DOHH2 (cell line): Measurements from ENCODE around the gene CA12.

ENCODE experiments used
- H3F3A ChIP-seq: fragments of 200-600 bp; sonication (generic), shearing (Covaris generic); 2 replicates; pipeline ENCODE4 v1.6.0; 2016; ENCODE audit warnings: antibody characterized with exemption, mild to moderate bottlenecking; ENCODE audit not compliant: control insufficient read depth, insufficient read depth
- H3K27ac ChIP-seq: fragments of 200-600 bp; sonication (generic); 2 replicates; pipeline ENCODE4 v1.5.1; 2014; ENCODE audit warnings: low read depth, mild to moderate bottlenecking, low read length, moderate library complexity
- H3K27me3 ChIP-seq: fragments of 200-600 bp; sonication (generic); 2 replicates; pipeline ENCODE4 v1.6.1; 2014; ENCODE audit warnings: mild to moderate bottlenecking, low read length, mixed read lengths; ENCODE audit not compliant: control insufficient read depth
- H3K36me3 ChIP-seq: fragments of 200-600 bp; sonication (generic); 2 replicates; pipeline ENCODE4 v1.6.1; 2014; ENCODE audit warnings: mild to moderate bottlenecking, low read length, moderate library complexity, mixed read lengths; ENCODE audit not compliant: control insufficient read depth
- H3K4me1 ChIP-seq: fragments of 200-600 bp; sonication (generic); 2 replicates; pipeline ENCODE4 v1.6.1; 2014; ENCODE audit warnings: mild to moderate bottlenecking, low read length, mixed read lengths; ENCODE audit not compliant: control insufficient read depth
- H3K4me2 ChIP-seq: fragments of 200-600 bp; sonication (generic); 2 replicates; pipeline ENCODE4 v1.6.0; 2014; ENCODE audit warnings: mild to moderate bottlenecking, low read length, moderate library complexity
- H3K4me3 ChIP-seq: fragments of 200-600 bp; sonication (generic); 2 replicates; pipeline ENCODE4 v1.5.1; 2014; ENCODE audit warnings: mild to moderate bottlenecking, low read length, mixed read lengths
- H3K79me2 ChIP-seq: fragments of 200-600 bp; sonication (generic); 2 replicates; pipeline ENCODE4 v1.6.1; 2014; ENCODE audit warnings: mild to moderate bottlenecking, low read length, mixed read lengths; ENCODE audit not compliant: control insufficient read depth
- H3K9me2 ChIP-seq: fragments of 200-600 bp; sonication (generic); replicated peaks from 2 replicates; pipeline ENCODE4 v1.6.1; 2014; ENCODE audit warnings: mild to moderate bottlenecking, low read length, mixed read lengths; ENCODE audit not compliant: control insufficient read depth
- H3K9me3 ChIP-seq: fragments of 200-600 bp; sonication (generic); 2 replicates; pipeline ENCODE4 v1.6.1; 2014; ENCODE audit warnings: antibody characterized with exemption, low read length, mixed read lengths; ENCODE audit not compliant: control insufficient read depth, insufficient read depth
- H4K20me1 ChIP-seq: fragments of 200-600 bp; sonication (generic); 2 replicates; pipeline ENCODE4 v1.6.0; 2014; ENCODE audit warnings: low read depth, mild to moderate bottlenecking, antibody characterized with exemption, low read length, moderate library complexity; ENCODE audit not compliant: control insufficient read depth, insufficient read depth
- EZH2phosphoT487 ChIP-seq: fragments of 200-600 bp; sonication (generic); IDR thresholded peaks from 2 replicates; pipeline ENCODE4 v1.6.1; 2017; ENCODE audit warnings: borderline replicate concordance, mild to moderate bottlenecking, antibody characterized with exemption, low read length, moderate library complexity, mixed read lengths
- TF ChIP-seq, protein P1 (sequence below): fragments of 200-600 bp; sonication (generic); IDR thresholded peaks from one replicate; pipeline ENCODE4 v1.5.1; 2014; ENCODE audit warnings: antibody characterized with exemption, mild to moderate bottlenecking, low read depth, low read length; ENCODE audit not compliant: poor library complexity, severe bottlenecking

Gene CA12

DNA sequence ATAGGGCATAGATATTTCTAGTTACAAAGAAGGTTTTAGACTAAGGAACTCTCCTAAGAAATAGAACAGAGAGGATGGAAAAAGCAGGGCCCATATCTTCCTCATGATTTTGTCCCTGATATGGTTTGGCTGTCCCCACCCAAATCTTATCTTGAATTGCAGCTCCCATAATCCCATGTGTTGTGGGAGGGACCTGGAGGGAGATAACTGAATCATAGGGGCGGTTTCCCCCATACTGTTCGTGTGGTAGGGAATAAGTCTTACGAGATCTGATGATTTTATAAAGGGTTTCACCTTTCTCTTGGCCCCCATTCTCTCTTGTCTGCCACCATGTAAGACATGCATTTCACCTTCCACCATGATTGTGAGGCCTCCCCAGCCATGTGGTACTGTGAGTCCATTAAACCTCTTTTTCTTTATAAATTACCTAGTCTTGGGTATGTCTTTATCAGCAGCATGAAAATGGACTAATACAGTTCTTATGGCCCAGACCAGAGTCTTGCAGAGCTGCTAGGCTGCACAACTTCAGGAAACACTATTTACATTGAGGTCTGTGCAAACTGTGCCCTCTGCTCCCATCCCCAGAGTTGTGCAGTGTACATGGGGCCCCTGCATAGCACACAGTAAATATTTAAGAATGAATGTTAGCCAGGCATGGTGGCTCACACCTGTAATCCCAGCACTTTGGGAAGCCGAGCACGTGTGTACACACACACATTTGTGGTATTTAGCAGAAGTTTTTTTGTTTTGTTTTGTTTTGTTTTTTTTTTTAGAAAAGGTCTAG, 20.3 kb upstream of the CA12 start:
- TF ChIP-seq, protein P1, sequence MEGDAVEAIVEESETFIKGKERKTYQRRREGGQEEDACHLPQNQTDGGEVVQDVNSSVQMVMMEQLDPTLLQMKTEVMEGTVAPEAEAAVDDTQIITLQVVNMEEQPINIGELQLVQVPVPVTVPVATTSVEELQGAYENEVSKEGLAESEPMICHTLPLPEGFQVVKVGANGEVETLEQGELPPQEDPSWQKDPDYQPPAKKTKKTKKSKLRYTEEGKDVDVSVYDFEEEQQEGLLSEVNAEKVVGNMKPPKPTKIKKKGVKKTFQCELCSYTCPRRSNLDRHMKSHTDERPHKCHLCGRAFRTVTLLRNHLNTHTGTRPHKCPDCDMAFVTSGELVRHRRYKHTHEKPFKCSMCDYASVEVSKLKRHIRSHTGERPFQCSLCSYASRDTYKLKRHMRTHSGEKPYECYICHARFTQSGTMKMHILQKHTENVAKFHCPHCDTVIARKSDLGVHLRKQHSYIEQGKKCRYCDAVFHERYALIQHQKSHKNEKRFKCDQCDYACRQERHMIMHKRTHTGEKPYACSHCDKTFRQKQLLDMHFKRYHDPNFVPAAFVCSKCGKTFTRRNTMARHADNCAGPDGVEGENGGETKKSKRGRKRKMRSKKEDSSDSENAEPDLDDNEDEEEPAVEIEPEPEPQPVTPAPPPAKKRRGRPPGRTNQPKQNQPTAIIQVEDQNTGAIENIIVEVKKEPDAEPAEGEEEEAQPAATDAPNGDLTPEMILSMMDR: no peak
- no peak for TF ChIP-seq EZH2phosphoT487
- Histone ChIP-seq H3K4me2 (no peak overlapping the region), H3K36me3 (no peaks in the 10 kb centered on the region), H3K4me1 (no peaks in the 10 kb centered on the region), H3F3A (no peaks in the 10 kb centered on the region), H3K9me3 (no peaks in the 10 kb centered on the region), H3K4me3 (no peak overlapping the region), H4K20me1 (no peaks in the 10 kb centered on the region), H3K79me2 (no peaks in the 10 kb centered on the region), H3K27me3 (peaks cover 18% of the 10 kb centered on the region), H3K27ac (no peak overlapping the region), H3K9me2 (no peaks in the 10 kb centered on the region)

- Histone ChIP-seq H3K27ac (no peak overlapping the region), H3K4me1 (no peaks in the 10 kb centered on the region), H3K9me3 (no peaks in the 10 kb centered on the region), H3K9me2 (no peaks in the 10 kb centered on the region), H4K20me1 (no peaks in the 10 kb centered on the region), H3K27me3 (peaks cover 26% of the 10 kb centered on the region), H3K4me3 (no peak overlapping the region), H3K36me3 (no peaks in the 10 kb centered on the region), H3F3A (no peaks in the 10 kb centered on the region), H3K79me2 (no peaks in the 10 kb centered on the region), H3K4me2 (no peak overlapping the region)
- TF ChIP-seq, protein P1: no peak
- no peak for TF ChIP-seq EZH2phosphoT487
Measured at GRCh38 chr15:63401078-63401477, 19.4 kb upstream of the CA12 start.

GRCh38 chr15:63398456-63398855, 16.8 kb upstream of the CA12 start:
- Histone ChIP-seq H3K4me1 (no peaks in the 10 kb centered on the region), H3K9me3 (no peaks in the 10 kb centered on the region), H4K20me1 (no peaks in the 10 kb centered on the region), H3K9me2 (no peaks in the 10 kb centered on the region), H3K27ac (no peak overlapping the region), H3K4me2 (no peak overlapping the region), H3F3A (no peaks in the 10 kb centered on the region), H3K27me3 (peaks cover 35% of the 10 kb centered on the region), H3K79me2 (no peaks in the 10 kb centered on the region), H3K36me3 (no peaks in the 10 kb centered on the region), H3K4me3 (no peak overlapping the region)
- TF ChIP-seq, protein P1: no peak
- no peak for TF ChIP-seq EZH2phosphoT487
